Fibroblast of villous mesenchyme (primary cell): ENCODE results near the gene AIRE. TPM values are rescaled to one million over a fixed set of nuclear protein-coding genes. Genes with fewer than 3 reads are reported as not detected.

Experiments
- DNase-seq: peaks from one replicate; pipeline ENCODE4 v3.0.0-alpha.2; 2010; ENCODE audit warnings: low read depth
- H3K4me3 ChIP-seq: 2 replicates; pipeline ENCODE4 v1.5.1; 2011; ENCODE audit warnings: low read depth, mild to moderate bottlenecking, low read length
- total RNA-seq: library from RNA; depleted of rRNA; stranded (reverse); fragments of >200 nt; gene quantifications from 2 replicates; pipeline ENCODE4 v1.2.3, GENCODE V29; 2012
- TF ChIP-seq, protein P1 (sequence below): IDR thresholded peaks from 2 replicates; pipeline ENCODE4 v1.5.1; 2012; ENCODE audit warnings: low read depth, mild to moderate bottlenecking, low read length; ENCODE audit not compliant: insufficient read depth

The AIRE gene
- total RNA-seq, 1 donor = not detected

DNA sequence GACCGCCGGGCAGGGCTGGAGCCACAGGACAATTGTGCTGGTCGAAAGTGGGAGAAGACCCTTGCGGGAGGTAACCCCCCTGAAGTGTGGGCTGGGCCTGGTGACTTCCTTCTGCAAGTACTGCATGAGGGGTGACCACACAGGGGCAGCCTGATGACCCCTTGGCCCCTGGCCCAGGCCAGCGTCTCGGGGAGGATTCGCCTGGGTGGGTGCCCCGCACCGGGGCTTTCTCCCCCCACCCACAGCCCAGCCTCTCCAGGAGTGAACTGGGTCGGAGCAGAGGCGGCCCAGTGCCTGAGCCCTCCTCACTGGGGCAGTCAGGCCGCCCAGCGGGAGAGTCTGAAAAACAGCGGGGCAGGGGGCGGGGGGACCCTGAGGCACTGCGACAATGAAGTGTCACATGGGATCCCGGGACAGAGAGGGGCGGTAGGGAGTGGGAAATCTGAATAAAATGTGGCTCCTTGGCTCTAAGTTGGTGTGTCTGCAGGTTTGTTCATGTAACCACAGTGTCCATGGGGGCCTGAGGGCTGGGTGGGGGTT is 22.4 kb upstream of the AIRE start:
- no peak overlapping the region for H3K4me3 ChIP-seq
- TF ChIP-seq, protein P1, sequence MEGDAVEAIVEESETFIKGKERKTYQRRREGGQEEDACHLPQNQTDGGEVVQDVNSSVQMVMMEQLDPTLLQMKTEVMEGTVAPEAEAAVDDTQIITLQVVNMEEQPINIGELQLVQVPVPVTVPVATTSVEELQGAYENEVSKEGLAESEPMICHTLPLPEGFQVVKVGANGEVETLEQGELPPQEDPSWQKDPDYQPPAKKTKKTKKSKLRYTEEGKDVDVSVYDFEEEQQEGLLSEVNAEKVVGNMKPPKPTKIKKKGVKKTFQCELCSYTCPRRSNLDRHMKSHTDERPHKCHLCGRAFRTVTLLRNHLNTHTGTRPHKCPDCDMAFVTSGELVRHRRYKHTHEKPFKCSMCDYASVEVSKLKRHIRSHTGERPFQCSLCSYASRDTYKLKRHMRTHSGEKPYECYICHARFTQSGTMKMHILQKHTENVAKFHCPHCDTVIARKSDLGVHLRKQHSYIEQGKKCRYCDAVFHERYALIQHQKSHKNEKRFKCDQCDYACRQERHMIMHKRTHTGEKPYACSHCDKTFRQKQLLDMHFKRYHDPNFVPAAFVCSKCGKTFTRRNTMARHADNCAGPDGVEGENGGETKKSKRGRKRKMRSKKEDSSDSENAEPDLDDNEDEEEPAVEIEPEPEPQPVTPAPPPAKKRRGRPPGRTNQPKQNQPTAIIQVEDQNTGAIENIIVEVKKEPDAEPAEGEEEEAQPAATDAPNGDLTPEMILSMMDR = no peak
- DNase-seq = no peak

GRCh38 chr21:44263768-44264167 is 21.9 kb upstream of the AIRE start:
- H3K4me3 ChIP-seq = no peak overlapping the region
- TF ChIP-seq, protein P1 = no peak
- DNase-seq = no peak

GRCh38 chr21:44265734-44266270 is 19.9 kb upstream of the AIRE start:
- no peak for DNase-seq
- H3K4me3 ChIP-seq = no peak overlapping the region
- TF ChIP-seq, protein P1 = no peak

- DNase-seq = peak; percentile 42
- no peak overlapping the region for H3K4me3 ChIP-seq
- TF ChIP-seq, protein P1 = peak; percentile 38
Measured at GRCh38 chr21:44267655-44268142, 18.0 kb upstream of the AIRE start.

DNA sequence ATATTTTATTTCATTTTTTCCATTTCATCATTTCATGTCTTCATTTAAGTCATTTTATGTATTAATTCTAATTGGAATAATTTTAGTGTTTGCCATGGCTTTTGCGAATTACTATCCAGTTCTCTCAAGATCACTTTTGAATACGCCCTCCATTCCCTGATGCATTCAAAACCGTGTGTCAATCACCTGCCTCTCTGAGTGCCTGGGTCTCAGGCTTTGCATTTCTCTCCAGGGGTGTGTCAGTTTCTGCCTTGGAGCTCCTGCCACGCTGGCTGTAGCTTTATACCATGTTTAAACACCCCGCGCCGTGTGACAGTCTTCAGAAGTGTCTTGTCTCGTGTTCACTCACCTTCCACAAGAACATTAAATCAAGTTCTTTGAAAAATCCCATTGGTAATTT is 16.6 kb upstream of the AIRE start:
- TF ChIP-seq, protein P1 = no peak
- no peak for DNase-seq

GRCh38 chr21:44271558-44272283 is 14.0 kb upstream of the AIRE start:
- DNase-seq = no peak
- TF ChIP-seq, protein P1 = no peak
- no peak overlapping the region for H3K4me3 ChIP-seq

More for the DNA sequence above, 16.6 kb upstream of the AIRE start:
- no peak overlapping the region for H3K4me3 ChIP-seq
